GF-D8 (cell line): ENCODE data around the gene ZNF383.
"Not testable (repeated sequence)": the region's sequence is repeated elsewhere in the genome, so short reads cannot be mapped to it uniquely, and the experiment has no call there.

Experiments used
- DNase-seq: peaks from one replicate; lab custom pipeline; 2025; lab: John Stamatoyannopoulos, UW

ZNF383 gene

GRCh38 chr19:37292998-37293939, 75.3 kb downstream of the ZNF383 start:
- DNase-seq, result not testable (repeated sequence)

GRCh38 chr19:37294246-37294645, 76.2 kb downstream of the ZNF383 start:
- DNase-seq, result not testable (repeated sequence)
